Activated naive CD8-positive, alpha-beta T cell treated with anti-CD3 and anti-CD28 coated beads, Interleukin-2, amount 10 ng/mL, durations not matched to agents 7 days and 5 days (primary cell): ENCODE measurements around the gene KRR1. TPM values are rescaled to one million over a fixed set of nuclear protein-coding genes. Genes with fewer than 3 reads are reported as not detected.
"Not testable (repeated sequence)": the region's sequence is repeated elsewhere in the genome, so short reads cannot be mapped to it uniquely, and the experiment has no call there.

Experiments used
- ATAC-seq: fragments of 150-1000 bp; cut with Tn5 transposase; one replicate; pipeline ENCODE4 v1.10.0; 2021; ENCODE audit warnings: low read depth, moderate library complexity
- POLR2A ChIA-PET: fragments of 350-600 bp; sonication (Branson Sonifier 250); formaldehyde crosslinking; loops from one replicate; lab custom pipeline; 2021; ENCODE audit warnings: antibody characterized with exemption; lab: Charles Lee
- DNase-seq: peaks from one replicate; pipeline ENCODE4 v3.0.0; 2021
- H3K27ac Mint-ChIP-seq: one replicate; pipeline ENCODE4 v1.8.0; 2022; ENCODE audit warnings: mild to moderate bottlenecking, mixed read lengths
- H3K27me3 Mint-ChIP-seq: one replicate; pipeline ENCODE4 v1.8.0; 2022; ENCODE audit warnings: mild to moderate bottlenecking, moderate library complexity, mixed read lengths
- H3K36me3 Mint-ChIP-seq: one replicate; pipeline ENCODE4 v1.8.0; 2021; ENCODE audit warnings: mild to moderate bottlenecking, mixed read lengths
- H3K4me1 Mint-ChIP-seq: one replicate; pipeline ENCODE4 v1.8.0; 2021; ENCODE audit warnings: mixed read lengths
- H3K4me3 Mint-ChIP-seq: one replicate; pipeline ENCODE4 v1.8.0; 2022; ENCODE audit warnings: mild to moderate bottlenecking, moderate library complexity, mixed read lengths
- H3K9me3 Mint-ChIP-seq: one replicate; pipeline ENCODE4 v1.8.0; 2021; ENCODE audit warnings: mixed read lengths
- total RNA-seq, 2 experiments: library from RNA; stranded (reverse); gene quantifications; one replicate each; pipeline ENCODE4 v1.2.3, GENCODE V29; 2021

Gene KRR1
- total RNA-seq, 2 experiments from 2014 or later = 59.1 to 70.6 TPM

DNA sequence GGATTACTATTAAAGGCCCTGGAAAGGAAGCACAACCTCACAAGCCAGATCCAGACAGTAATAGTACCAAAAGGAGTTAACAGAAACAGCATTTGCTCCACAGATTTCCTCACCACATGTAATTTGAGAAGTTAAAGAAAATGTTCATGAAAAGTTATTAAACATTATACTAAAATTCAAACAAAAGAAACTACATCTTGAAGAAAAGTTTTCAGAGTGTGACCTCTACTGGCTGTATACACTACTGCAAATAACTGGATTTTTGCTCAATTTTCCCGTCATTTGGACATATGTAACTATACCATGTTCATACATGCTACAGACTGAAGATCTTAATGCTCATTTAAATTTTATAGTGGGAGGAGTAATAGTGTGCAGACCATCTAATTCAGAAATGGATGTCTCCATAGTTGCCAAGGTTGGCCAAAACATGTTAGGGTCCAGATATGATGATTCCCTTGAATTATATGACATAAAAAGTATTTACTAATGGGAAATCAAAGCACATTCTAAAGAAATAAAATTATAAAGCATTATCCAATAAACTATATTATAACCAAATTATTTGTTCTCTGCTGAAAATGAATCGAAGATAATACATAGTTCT is 5.6 kb downstream of the KRR1 start:
- Mint-ChIP-seq H3K9me3 (no peaks in the 10 kb centered on the region), H3K27ac (no peak overlapping the region), H3K27me3 (no peaks in the 10 kb centered on the region), H3K4me1 (peaks cover 31% of the 10 kb centered on the region), H3K4me3 (no peak overlapping the region), H3K36me3 (peaks cover 17% of the 10 kb centered on the region)
- ATAC-seq (no peak), DNase-seq (no peak)
- POLR2A ChIA-PET = no interaction called here

DNA sequence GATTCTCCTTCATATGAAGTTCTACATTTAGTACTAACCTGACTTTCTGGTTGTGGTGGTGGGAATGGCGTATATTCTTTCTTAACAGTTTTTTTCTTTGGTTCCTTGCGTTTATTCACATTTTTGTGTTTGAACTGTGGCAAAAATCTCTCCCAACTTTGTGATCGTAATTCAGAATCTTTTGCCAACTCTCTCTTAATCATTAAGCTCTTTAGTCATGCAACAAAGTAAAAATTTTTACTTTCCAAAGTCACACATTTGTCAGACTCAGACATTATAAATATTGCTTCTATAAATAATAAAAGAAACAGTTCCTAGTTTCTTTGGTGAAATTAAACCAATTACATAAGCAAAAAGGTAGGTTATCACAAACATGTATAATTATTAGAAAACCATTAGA is 7.5 kb downstream of the KRR1 start:
- Mint-ChIP-seq H3K4me3 (no peak overlapping the region), H3K9me3 (no peaks in the 10 kb centered on the region), H3K4me1 (peaks cover 16% of the 10 kb centered on the region), H3K36me3 (peaks cover 21% of the 10 kb centered on the region), H3K27me3 (no peaks in the 10 kb centered on the region), H3K27ac (no peak overlapping the region)
- no peak for DNase-seq
- ATAC-seq = no peak
- POLR2A ChIA-PET = no interaction called here

DNA sequence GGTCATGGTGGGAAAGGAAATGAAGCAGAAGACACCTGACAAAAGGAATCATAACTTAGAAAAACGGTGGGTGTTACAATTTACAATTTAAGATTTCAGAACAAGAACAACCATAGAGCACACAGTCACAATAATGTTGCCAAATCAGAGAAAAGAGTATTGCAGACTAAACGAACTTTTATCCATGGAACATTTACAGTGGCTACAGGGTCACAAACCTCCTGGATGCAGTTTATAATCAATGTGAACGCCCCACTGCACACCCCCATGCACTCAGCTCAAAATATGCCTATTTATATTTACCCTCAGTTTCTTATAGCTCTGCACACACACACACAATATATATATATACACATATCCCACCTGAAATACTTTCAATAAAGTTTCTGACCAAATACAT is 8.0 kb downstream of the KRR1 start:
- Mint-ChIP-seq H3K4me1 (peaks cover 15% of the 10 kb centered on the region), H3K4me3 (no peak overlapping the region), H3K36me3 (peaks cover 22% of the 10 kb centered on the region), H3K27me3 (no peaks in the 10 kb centered on the region), H3K9me3 (no peaks in the 10 kb centered on the region), H3K27ac (no peak overlapping the region)
- DNase-seq = no peak
- no peak for ATAC-seq
- POLR2A ChIA-PET = no interaction called here

DNA sequence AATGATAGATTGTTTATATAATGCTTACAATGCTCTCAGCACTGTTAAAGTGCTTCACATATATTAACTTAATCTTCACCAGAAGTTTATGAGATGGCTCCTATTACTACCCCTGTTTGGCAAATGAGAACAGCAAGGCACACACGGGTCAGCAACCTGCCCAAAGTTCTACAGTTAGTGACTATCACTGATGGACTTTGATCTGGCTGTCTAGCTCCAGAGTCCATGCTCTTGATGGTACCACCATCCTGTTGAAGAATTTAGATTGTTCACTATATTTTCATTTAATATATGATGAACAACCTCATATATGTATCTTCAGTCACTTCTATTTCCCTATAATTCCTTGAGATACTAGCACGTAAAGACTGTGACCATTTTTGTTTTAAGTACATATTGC is 20.2 kb downstream of the KRR1 start:
- ATAC-seq = no peak
- POLR2A ChIA-PET = interaction anchor here (0.7 kb wide), 1 partner anchor 8 kb away, joined by 3 read pairs; no protein-coding TSS in a partner anchor
- Mint-ChIP-seq H3K27ac (no peak overlapping the region), H3K36me3 (peaks cover 10% of the 10 kb centered on the region), H3K9me3 (no peaks in the 10 kb centered on the region), H3K4me3 (no peak overlapping the region), H3K27me3 (no peaks in the 10 kb centered on the region), H3K4me1 (peaks cover 21% of the 10 kb centered on the region)
- no peak for DNase-seq

DNA sequence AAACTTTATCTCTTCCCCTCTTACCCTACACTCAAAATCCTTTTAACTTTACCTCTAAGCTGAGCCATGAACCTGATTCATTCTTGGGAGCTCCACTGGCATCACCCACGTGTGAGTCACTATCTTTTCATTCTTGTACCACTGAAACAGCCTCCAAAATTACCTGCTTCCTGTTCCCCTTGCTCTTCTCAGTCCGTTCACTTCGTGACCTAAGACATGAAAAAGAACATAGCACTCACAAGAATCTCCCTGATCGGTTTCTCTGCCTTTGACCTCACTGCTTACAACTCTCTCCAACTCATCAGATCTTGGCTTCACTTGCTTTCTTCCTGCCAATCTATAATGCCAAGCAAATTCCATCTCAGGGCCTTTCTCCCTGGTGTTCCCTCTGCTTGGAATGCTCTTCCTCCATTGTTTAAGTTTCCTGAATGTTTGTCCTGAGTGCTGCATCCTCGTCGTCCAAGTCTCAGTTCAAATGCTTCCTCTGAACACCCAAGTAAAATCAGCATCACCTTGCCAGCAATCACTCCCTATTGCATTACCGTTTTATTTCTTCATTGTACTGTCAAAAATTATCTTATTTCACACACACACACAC is 21.7 kb downstream of the KRR1 start:
- DNase-seq (no peak), ATAC-seq (peak; percentile 69)
- Mint-ChIP-seq H3K36me3 (peaks cover 4% of the 10 kb centered on the region), H3K27ac (peak overlapping the region; percentile 72), H3K4me1 (peaks cover 22% of the 10 kb centered on the region), H3K4me3 (peak overlapping the region; percentile 47), H3K27me3 (no peaks in the 10 kb centered on the region), H3K9me3 (no peaks in the 10 kb centered on the region)
- POLR2A ChIA-PET = no interaction called here

DNA sequence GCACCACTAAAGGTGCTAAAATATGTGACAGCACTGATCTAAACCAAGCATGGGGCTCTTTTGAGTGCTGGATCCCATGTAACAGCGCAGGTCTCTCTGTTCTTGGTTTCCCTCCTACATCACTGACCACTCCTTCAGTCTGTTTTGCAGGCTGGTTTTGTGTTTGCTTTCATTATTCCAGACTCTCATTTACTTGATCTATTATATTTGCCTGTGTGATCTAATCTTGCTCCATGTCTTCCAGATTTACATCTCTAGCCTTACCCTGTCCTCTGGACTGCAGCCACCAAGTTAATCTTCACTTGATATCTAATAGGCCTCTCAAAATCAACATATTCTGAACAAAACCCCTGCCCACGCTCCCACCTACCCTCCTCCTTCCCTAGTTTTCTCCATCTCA is 22.2 kb downstream of the KRR1 start:
- POLR2A ChIA-PET = interaction anchor here (0.6 kb wide), 1 partner anchor 66 kb away, joined by 3 read pairs; no protein-coding TSS in a partner anchor
- H3K4me1 Mint-ChIP-seq = peaks cover 26% of the 10 kb centered on the region
- H3K27me3 Mint-ChIP-seq = no peaks in the 10 kb centered on the region
- peak overlapping the region; percentile 72 for H3K27ac Mint-ChIP-seq
- peaks cover 4% of the 10 kb centered on the region for H3K36me3 Mint-ChIP-seq
- DNase-seq (no peak), ATAC-seq (no peak)
- H3K4me3 Mint-ChIP-seq = peak overlapping the region; percentile 47
- no peaks in the 10 kb centered on the region for H3K9me3 Mint-ChIP-seq

DNA sequence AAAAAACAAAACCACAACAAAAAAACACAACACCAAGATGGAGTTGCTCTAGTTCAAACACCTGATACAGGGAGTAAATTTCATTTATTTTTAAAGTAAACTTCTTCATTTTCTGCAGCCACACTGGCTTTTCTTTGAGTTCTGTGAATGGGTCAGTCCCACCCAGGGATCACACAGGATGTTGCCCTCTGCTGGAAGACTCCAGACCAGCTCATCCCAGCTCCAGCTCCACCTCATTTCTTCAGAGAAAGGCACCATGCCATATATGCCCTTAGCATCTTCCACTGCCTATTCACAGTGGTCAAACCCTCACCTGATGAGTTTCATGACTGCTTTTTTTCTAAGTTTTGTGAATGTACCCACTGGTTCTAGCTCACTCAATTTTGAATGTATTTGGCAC is 22.9 kb downstream of the KRR1 start:
- Mint-ChIP-seq H3K27ac (no peak overlapping the region), H3K4me3 (no peak overlapping the region), H3K27me3 (no peaks in the 10 kb centered on the region), H3K36me3 (peaks cover 4% of the 10 kb centered on the region), H3K9me3 (no peaks in the 10 kb centered on the region), H3K4me1 (peaks cover 25% of the 10 kb centered on the region)
- ATAC-seq (no peak), DNase-seq (no peak)
- POLR2A ChIA-PET = interaction anchor here (0.6 kb wide), 1 partner anchor 66 kb away, joined by 3 read pairs; no protein-coding TSS in a partner anchor

DNA sequence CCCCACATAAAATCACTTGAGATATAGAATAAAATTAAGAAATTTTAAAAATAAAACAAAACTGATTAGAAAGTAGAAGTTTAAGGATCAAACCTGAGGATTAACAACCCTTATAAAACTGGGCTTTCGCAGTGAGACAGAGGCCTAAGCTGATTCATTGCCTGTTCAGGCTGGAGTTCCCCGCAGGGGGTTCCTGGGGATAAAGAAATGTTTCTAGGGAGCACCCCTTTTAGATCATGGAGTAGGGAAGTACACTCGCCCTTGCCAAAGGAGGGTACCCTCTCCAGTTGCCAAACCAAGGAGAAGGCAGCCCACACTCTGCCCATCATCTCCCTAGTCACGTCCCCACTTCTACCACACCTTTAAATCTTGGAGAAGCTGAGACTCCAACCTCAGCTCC is 24.1 kb downstream of the KRR1 start:
- peaks cover 32% of the 10 kb centered on the region for H3K4me1 Mint-ChIP-seq
- H3K9me3 Mint-ChIP-seq = no peaks in the 10 kb centered on the region
- POLR2A ChIA-PET = no interaction called here
- no peak overlapping the region for H3K4me3 Mint-ChIP-seq
- ATAC-seq (no peak), DNase-seq (no peak)
- H3K27ac Mint-ChIP-seq = no peak overlapping the region
- H3K36me3 Mint-ChIP-seq = peaks cover 6% of the 10 kb centered on the region
- no peaks in the 10 kb centered on the region for H3K27me3 Mint-ChIP-seq

DNA sequence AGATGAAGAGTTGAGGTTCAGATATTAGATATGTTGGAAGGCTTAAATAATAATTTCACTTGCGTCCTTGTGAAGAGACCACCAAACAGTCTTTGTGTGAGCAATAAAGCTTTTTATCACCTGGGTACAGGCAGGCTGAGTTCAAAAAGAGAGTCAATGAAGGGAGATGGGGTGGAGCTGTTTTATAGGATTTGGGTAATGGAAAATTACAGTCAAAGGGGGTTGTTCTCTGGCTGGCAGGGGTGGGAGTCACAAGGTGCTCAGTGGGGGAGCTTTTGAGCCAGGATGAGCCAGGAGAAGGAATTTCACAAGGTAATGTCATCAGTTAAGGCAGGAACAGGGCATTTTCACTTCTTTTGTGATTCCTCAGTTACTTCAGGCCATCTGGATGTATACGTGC is 27.0 kb downstream of the KRR1 start:
- not testable (repeated sequence) for H3K4me3 Mint-ChIP-seq, H3K27ac Mint-ChIP-seq

DNA sequence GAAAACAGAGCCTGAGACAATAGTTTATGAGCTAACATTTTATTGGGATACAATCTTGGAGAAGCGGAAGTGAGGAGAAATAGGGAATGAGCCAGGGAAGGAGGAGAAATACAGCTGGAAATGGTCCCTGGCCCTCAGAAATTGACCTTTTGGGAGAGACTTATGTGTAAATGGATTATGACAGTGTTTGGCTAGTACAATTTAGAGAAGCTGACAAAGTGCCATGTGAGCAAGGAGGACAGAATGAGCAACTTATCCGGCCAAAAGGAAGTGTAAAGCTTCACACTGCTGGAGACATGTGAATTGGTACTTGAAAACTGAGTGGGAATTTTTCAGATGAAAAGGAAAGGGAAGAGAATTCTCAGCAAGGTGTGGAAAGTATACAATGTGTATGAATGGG is 28.0 kb downstream of the KRR1 start:
- ATAC-seq = no peak
- Mint-ChIP-seq H3K27me3 (no peaks in the 10 kb centered on the region), H3K27ac (peak overlapping the region; percentile 48), H3K36me3 (peaks cover 2% of the 10 kb centered on the region), H3K9me3 (no peaks in the 10 kb centered on the region), H3K4me3 (peak overlapping the region; percentile 88), H3K4me1 (peaks cover 49% of the 10 kb centered on the region)
- DNase-seq = no peak
- POLR2A ChIA-PET = interaction anchor here (0.6 to 1.9 kb wide), 6 partner anchors 8 to 945 kb away, joined by 3 to 11 read pairs (median 4); partner anchors contain the start of gene KRR1

More for the DNA sequence above, 27.0 kb downstream of the KRR1 start:
- peaks cover 45% of the 10 kb centered on the region for H3K4me1 Mint-ChIP-seq
- POLR2A ChIA-PET = interaction anchor here (0.5 to 1.9 kb wide), 3 partner anchors 27 to 1276 kb away, joined by 3 to 11 read pairs (median 3); partner anchors contain the start of gene KRR1
- H3K9me3 Mint-ChIP-seq, ATAC-seq, H3K36me3 Mint-ChIP-seq, H3K27me3 Mint-ChIP-seq, DNase-seq: not testable (repeated sequence)

DNA sequence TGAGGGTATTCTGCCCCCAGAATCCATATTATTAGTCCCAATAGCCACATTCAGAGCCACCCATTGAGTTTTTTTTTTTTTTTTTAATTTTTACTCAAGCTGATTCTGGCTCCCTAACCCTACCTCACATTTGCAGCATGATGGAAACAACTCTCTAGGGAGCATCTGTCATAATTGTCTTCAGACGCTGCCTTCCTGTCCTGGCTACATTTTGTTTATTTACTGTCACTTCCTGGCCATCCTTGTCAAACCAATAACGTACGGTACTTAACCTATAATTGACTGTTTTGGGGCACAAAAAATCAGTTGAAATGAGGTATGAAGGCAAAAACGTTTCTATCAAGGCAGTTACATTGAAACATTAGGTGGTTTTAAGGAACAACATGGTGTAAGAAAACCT is 28.8 kb downstream of the KRR1 start:
- POLR2A ChIA-PET = interaction anchor here (0.6 to 1.7 kb wide), 4 partner anchors 9 to 91 kb away, joined by 3 to 4 read pairs (median 4); no protein-coding TSS in a partner anchor
- ATAC-seq = no peak
- Mint-ChIP-seq H3K4me1 (peaks cover 56% of the 10 kb centered on the region), H3K27ac (peak overlapping the region; percentile 78), H3K27me3 (no peaks in the 10 kb centered on the region), H3K36me3 (peaks cover 2% of the 10 kb centered on the region), H3K9me3 (no peaks in the 10 kb centered on the region), H3K4me3 (peak overlapping the region; percentile 88)
- no peak for DNase-seq

DNA sequence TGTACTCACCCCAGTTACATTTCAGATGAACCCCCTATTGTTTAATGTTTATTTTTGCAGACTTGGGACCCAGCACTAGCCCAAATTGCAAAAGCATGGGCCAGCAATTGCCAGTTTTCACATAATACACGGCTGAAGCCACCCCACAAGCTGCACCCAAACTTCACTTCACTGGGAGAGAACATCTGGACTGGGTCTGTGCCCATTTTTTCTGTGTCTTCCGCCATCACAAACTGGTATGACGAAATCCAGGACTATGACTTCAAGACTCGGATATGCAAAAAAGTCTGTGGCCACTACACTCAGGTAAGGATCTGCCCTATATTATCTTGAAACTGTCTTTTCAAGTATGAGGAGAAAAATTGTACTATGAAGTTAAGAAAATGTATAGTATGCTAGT is 29.6 kb downstream of the KRR1 start:
- Mint-ChIP-seq H3K27me3 (no peaks in the 10 kb centered on the region), H3K9me3 (no peaks in the 10 kb centered on the region), H3K4me1 (peaks cover 62% of the 10 kb centered on the region), H3K4me3 (peak overlapping the region; percentile 88), H3K27ac (peak overlapping the region; percentile 99), H3K36me3 (peaks cover 2% of the 10 kb centered on the region)
- ATAC-seq (no peak), DNase-seq (no peak)
- POLR2A ChIA-PET = interaction anchor here (1.2 to 2.8 kb wide), 3 partner anchors 44 to 152 kb away, joined by 4 to 28 read pairs (median 4); partner anchors contain the start of genes CAPS2 and GLIPR1L2

DNA sequence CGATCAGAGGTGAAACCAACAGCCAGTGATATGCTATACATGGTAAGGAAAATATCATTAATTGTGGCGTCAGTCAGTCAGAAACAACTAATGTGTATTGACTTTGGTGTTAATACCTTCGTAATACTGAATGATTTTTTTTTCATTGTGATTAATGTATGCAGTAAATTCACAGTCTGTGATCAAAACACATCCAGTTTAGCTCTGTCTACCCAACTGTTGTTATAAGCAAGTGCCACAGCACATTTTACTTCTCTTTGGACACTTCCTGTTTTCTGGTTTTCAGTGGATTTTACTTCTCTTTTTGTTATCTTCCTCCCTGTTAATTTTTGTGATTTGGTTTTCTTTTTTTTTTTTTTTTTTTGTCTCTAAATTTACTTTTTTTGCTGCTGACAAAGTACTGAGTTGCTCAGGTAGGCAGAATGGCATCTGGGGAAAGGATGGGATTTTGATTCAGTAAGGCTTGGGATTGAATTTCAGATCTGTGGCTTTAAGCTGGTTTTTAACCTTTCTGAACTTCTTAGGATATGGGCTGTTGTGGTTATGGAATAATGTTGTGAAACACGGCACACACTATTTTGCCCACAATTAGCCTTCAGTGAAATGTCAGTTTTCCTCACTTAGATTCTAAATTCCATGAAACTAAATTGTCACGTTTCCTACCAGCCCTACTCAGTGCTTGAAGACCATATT is 30.2 kb downstream of the KRR1 start:
- peak overlapping the region; percentile 99 for H3K27ac Mint-ChIP-seq
- peaks cover 62% of the 10 kb centered on the region for H3K4me1 Mint-ChIP-seq
- H3K36me3 Mint-ChIP-seq = peaks cover 2% of the 10 kb centered on the region
- no peaks in the 10 kb centered on the region for H3K27me3 Mint-ChIP-seq
- peak overlapping the region; percentile 88 for H3K4me3 Mint-ChIP-seq
- no peaks in the 10 kb centered on the region for H3K9me3 Mint-ChIP-seq
- POLR2A ChIA-PET = interaction anchor here (0.5 to 2.8 kb wide), 11 partner anchors 18 to 551 kb away, joined by 3 to 28 read pairs (median 4); partner anchors contain the start of genes CAPS2, GLIPR1L2, KRR1 and PHLDA1
- peak; percentile 19 for ATAC-seq
- DNase-seq = no peak
